Kidney (tissue), 14 donors: ENCODE data around the gene SNX24. TPM values are rescaled to one million over a fixed set of nuclear protein-coding genes. Genes with fewer than 3 reads are reported as not detected.

Experiments used
- DNase-seq, 5 donors: peaks; one replicate each; pipeline ENCODE4 v3.0.0-alpha.2; 2013 to 2020
- FAIRE-seq: peaks from 2 replicates; lab custom pipeline; 2012; peaks lifted over from hg19 to GRCh38; lab: Jason Lieb, UNC
- H3K27ac ChIP-seq, 2 donors: one replicate each; pipeline ENCODE4 v1.7.0; 2013; ENCODE audit warnings: low read depth in 2 of 2, low read length in 2 of 2, inconsistent platforms in 1 of 2
- H3K27me3 ChIP-seq: one replicate; pipeline ENCODE4 v1.7.1; 2013; ENCODE audit warnings: low read length, inconsistent platforms; ENCODE audit not compliant: control insufficient read depth, insufficient read depth
- H3K36me3 ChIP-seq, 3 donors: one replicate each; pipeline versions ENCODE4 v1.7.0 to v1.7.1; 2013; ENCODE audit warnings: low read length in 3 of 3, control low read depth in 1 of 3, inconsistent platforms in 1 of 3; ENCODE audit not compliant: insufficient read depth in 3 of 3, control insufficient read depth in 2 of 3
- H3K4me1 ChIP-seq, 3 donors: one replicate each; pipeline versions ENCODE4 v1.7.0 to v1.7.1; 2013; ENCODE audit warnings: low read length in 3 of 3, inconsistent platforms in 1 of 3, low read depth in 1 of 3; ENCODE audit not compliant: control insufficient read depth in 2 of 3, insufficient read depth in 2 of 3
- H3K4me3 ChIP-seq, 3 donors: one replicate each; pipeline versions ENCODE4 v1.7.0 to v1.8.1; 2013; ENCODE audit warnings: low read length in 3 of 3, control low read depth in 1 of 3, inconsistent platforms in 1 of 3
- H3K9ac ChIP-seq, 3 donors: one replicate each; pipeline versions ENCODE4 v1.7.0 to v1.7.1; 2013; ENCODE audit warnings: low read length in 3 of 3, control low read depth in 1 of 3, inconsistent platforms in 1 of 3
- H3K9me3 ChIP-seq, 3 donors: one replicate each; pipeline versions ENCODE4 v1.7.0 to v1.7.1; 2013; ENCODE audit warnings: low read length in 3 of 3, control low read depth in 1 of 3, inconsistent platforms in 1 of 3; ENCODE audit not compliant: control insufficient read depth in 2 of 3, insufficient read depth in 1 of 3
- intact Hi-C: fragments of 100-400 bp; cut with DNase I; formaldehyde crosslinking; loops from one replicate; pipeline ENCODE4 v1.11.1; 2022
- polyA plus RNA-seq: library from polyadenylated mRNA; stranded (reverse); fragments of 350-450 nt; fragmentation: Illumina TruSeq; extraction: RNeasy Lipid Tissue Mini Kit (QIAGEN cat#74804); gene quantifications from one replicate; pipeline ENCODE4 v1.2.3, GENCODE V29; 2014; ENCODE audit warnings: low read depth, low replicate concordance; ENCODE audit not compliant: insufficient read depth
- total RNA-seq: library from RNA; stranded (reverse); fragmentation: NEBNext Ultra II Directional; extraction: Animal tissue kit (Norgen Biotek cat#: 25700); gene quantifications from one replicate; pipeline ENCODE4 v1.2.1, GENCODE V29; 2021
- TF ChIP-seq, protein P1 (sequence below): IDR thresholded peaks from 3 replicates; pipeline ENCODE4 v1.5.1; 2012; ENCODE audit warnings: mild to moderate bottlenecking, moderate library complexity, borderline replicate concordance; ENCODE audit not compliant: insufficient read depth; ENCODE audit errors: extremely low read depth
- donor health status: control.
- donor health status: control.
- donor health status: control.
- donor health status: control.
- donor health status: control.
- donor health status: DM: yes; HTN: yes; CAD: no.
- donor health status: Normal renal cell carcinoma (clear cell type).

Gene SNX24
- total and polyA plus RNA-seq, 2 donors from 2014 or later: 23.8 to 27.0 TPM

DNA sequence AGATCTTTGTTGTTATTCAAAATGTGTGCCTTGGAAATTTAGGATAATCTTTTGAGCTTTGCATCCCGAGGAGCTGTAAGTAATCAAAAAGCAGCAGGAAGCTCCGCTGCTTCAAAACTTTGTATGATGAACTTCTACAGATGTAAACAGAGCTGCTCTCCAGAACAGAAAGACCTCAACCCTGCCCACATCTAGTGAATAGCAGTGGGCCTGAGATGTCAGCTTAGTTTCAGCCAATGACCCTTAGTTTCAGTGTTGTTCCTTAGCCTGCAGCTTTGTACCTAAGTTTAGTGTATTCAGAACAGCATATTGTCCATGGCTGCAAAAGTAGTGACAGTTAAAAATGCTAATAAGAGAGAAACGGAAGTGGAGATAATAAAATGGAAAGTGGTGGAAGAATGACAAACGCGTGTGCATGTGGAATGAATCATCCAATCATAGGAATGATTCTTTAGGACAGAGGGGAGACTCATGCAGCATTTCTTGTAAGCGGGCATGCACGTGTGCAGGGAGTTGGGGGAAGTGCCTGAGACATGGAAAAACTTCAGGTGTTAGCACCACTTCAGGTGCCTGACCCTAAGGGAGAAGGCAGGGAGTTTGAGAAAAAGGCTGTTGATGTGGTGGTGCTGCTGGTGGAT is 24.9 kb downstream of the SNX24 start:
- FAIRE-seq (no peak), DNase-seq (no peak)
- no peak overlapping the region for H3K4me3 ChIP-seq
- H3K27me3 ChIP-seq: no peaks in the 10 kb centered on the region
- TF ChIP-seq, protein P1, sequence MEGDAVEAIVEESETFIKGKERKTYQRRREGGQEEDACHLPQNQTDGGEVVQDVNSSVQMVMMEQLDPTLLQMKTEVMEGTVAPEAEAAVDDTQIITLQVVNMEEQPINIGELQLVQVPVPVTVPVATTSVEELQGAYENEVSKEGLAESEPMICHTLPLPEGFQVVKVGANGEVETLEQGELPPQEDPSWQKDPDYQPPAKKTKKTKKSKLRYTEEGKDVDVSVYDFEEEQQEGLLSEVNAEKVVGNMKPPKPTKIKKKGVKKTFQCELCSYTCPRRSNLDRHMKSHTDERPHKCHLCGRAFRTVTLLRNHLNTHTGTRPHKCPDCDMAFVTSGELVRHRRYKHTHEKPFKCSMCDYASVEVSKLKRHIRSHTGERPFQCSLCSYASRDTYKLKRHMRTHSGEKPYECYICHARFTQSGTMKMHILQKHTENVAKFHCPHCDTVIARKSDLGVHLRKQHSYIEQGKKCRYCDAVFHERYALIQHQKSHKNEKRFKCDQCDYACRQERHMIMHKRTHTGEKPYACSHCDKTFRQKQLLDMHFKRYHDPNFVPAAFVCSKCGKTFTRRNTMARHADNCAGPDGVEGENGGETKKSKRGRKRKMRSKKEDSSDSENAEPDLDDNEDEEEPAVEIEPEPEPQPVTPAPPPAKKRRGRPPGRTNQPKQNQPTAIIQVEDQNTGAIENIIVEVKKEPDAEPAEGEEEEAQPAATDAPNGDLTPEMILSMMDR: no peak
- H3K9me3 ChIP-seq: no peaks in the 10 kb centered on the region
- intact Hi-C loops: no loop called here
- no peak overlapping the region for H3K27ac ChIP-seq
- H3K9ac ChIP-seq: no peak overlapping the region
- H3K36me3 ChIP-seq: no peaks in the 10 kb centered on the region
- peaks cover 0 to 6% (median 0%) of the 10 kb centered on the region in 3 donors for H3K4me1 ChIP-seq

DNA sequence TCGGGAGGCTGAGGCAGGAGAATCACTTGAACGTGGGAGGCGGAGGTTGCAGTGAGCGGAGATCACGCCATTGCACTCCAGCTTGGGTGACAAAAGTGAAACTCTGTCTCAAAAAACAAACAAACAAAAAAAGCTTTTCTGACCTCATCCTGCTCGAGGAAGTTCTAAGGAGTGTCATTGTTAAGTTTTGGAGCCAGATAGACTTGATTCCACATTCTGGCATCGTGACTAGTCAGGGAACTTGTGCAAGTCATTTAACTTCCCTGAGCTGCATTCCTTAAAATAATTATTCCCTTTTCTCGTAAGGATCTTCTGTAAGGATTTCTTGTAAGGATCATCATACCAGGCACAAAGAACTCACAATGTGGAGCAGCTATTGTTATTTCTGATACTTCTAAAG is 26.2 kb downstream of the SNX24 start:
- Histone ChIP-seq H3K9ac (no peak overlapping the region), H3K4me3 (no peak overlapping the region), H3K9me3 (no peaks in the 10 kb centered on the region), H3K36me3 (no peaks in the 10 kb centered on the region), H3K27me3 (no peaks in the 10 kb centered on the region), H3K4me1 (peaks cover 0 to 6% (median 0%) of the 10 kb centered on the region in 3 donors), H3K27ac (no peak overlapping the region)
- intact Hi-C loops: no loop called here
- TF ChIP-seq, protein P1: no peak
- no peak for FAIRE-seq
- no peak for DNase-seq

DNA sequence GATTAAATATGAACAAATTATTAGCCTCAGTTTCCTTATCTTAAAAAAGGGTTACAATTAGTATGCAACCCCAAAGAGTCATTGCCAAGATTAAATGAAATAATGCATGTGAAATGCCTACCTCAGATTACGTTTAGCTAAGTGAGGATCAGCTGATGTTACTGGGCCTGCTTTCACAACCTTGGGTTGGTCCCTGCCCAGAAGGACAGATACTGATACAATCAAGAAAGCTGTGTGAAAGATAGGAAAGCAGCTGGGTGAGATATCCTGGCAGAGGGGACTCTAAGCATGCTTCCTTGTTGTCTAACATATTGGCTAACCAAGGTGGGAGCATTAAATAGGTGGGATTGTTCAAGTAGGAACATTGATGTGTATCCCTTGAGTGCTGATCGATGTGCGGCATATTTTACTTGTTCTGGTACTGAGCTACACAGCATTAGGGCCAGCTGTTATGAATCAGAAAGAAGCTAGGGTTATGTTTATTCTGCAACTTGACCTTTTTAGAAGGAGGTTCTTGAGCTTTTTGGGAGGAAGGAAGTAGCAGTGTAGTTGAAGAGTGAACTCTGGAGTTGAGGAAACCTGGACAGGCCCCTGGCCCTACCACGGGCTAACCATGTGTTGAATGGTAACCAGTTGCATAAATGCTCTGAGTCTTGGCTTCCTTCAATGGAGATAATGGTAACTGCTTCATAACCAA is 28.9 kb downstream of the SNX24 start:
- Histone ChIP-seq H3K27ac (no peak overlapping the region), H3K4me3 (no peak overlapping the region), H3K4me1 (peaks cover 0 to under 1% (median 0%) of the 10 kb centered on the region in 3 donors), H3K27me3 (no peaks in the 10 kb centered on the region), H3K9ac (no peak overlapping the region), H3K9me3 (no peaks in the 10 kb centered on the region), H3K36me3 (no peaks in the 10 kb centered on the region)
- intact Hi-C loops: no loop called here
- FAIRE-seq: no peak
- TF ChIP-seq, protein P1: no peak
- DNase-seq: peak in 1 of 5 donors; percentile 28
